ENCODE data around the gene MCU. TPM values are rescaled to one million over a fixed set of nuclear protein-coding genes. Genes with fewer than 3 reads are reported as not detected.
A peak's percentile ranks its signal among the peaks of the same experiment; 100 is the strongest.

The MCU gene
- total and polyA plus RNA-seq, 2 of the 4 experiments (the other 2 are of a cell fraction), result 36.2 to 36.7 TPM

DNA sequence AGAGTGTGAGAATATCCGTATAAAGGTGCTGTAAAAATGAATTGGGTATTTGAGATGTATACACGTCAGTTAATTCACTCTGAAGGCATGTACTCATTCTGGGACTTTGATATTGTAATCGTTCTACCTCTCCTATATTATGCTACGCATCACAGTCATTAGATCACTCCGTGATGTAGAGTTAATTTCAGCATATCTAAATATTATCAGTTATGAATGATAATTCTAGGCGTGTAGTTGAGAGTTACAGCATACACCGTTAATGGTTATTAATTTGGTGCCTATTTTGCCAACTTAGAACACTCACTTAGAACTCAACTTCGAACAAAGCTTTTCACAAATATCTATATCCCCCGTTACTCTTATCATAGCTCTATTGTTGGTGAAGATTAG lies 477 bp upstream of the MCU start:
- H2AK5ac ChIP-seq (ENCODE audit: low read depth, low read length), result no peak overlapping the region
- BruUV-seq (replicated peaks), result no TSS peak

More for the DNA sequence above, 477 bp upstream of the MCU start:
- Histone ChIP-seq H2BK20ac (ENCODE audit: low read depth, low read length) (peak overlapping the region; percentile 48; the same call in 1 of the 2 replicates), H3K36me3 (ENCODE audit: control insufficient read depth, insufficient read depth, low read length) (no peaks in the 10 kb centered on the region), H4K20me1 (ENCODE audit: insufficient read depth, low read length) (peaks cover 28% of the 10 kb centered on the region; the same call in 1 of the 2 replicates), H3K27ac (ENCODE audit: insufficient read depth, low read length) (no peak overlapping the region), H3K4me2 (ENCODE audit: low read depth, low read length) (peak overlapping the region; percentile 90; the same call in 1 of the 2 replicates), H3K56ac (ENCODE audit: extremely low read depth, insufficient read depth, low read length) (no peak overlapping the region), H3K4ac (ENCODE audit: low read depth, low read length) (peak overlapping the region; percentile 45; the same call in 1 of the 2 replicates), H2AK9ac (replicated peaks; ENCODE audit: low read depth, low read length, poor library complexity) (no peak overlapping the region), H4K5ac (ENCODE audit: low read depth, low read length) (no peak overlapping the region), H2AFZ (replicated peaks; ENCODE audit: low read length, poor library complexity) (peak overlapping the region; percentile 64), H3K4me3 (ENCODE audit: insufficient read depth, low read depth, low read length) (peak overlapping the region; percentile 29; the same call in 1 of the 2 replicates), H3K14ac (replicated peaks; ENCODE audit: low read depth, low read length) (no peak overlapping the region), H2BK5ac (ENCODE audit: low read depth, low read length, poor library complexity, severe bottlenecking) (no peak overlapping the region), H2BK15ac (ENCODE audit: low read depth, low read length) (no peak overlapping the region), H2BK120ac (ENCODE audit: low read depth, low read length) (no peak overlapping the region; the same call in 1 of the 2 replicates), H4K8ac (ENCODE audit: low read depth in 2 of 2, low read length in 2 of 2) (no peak overlapping the region), H3K18ac (ENCODE audit: low read depth, low read length) (no peak overlapping the region), H3K23ac (ENCODE audit: low read depth, low read length) (no peak overlapping the region), H3K9me1 (ENCODE audit: insufficient read depth, low read length) (peaks cover under 1% of the 10 kb centered on the region; the same call in 1 of the 2 replicates), H3K9me3 (ENCODE audit: control insufficient read depth, insufficient read depth, low read length) (no peaks in the 10 kb centered on the region), H3K9ac (ENCODE audit: low read depth, low read length) (no peak overlapping the region), H3K27me3 (ENCODE audit: control insufficient read depth, insufficient read depth, low read length) (no peaks in the 10 kb centered on the region), H4K91ac (ENCODE audit: insufficient read depth, low read depth, low read length) (no peak overlapping the region), H3K4me1 (ENCODE audit: control insufficient read depth, insufficient read depth, low read length) (peaks cover 6% of the 10 kb centered on the region; the same call in 1 of the 2 replicates), H3K79me1 (ENCODE audit: low read depth in 1 of 2, low read length in 2 of 2) (peaks cover 19 to 35% of the 10 kb centered on the region in 2 experiments; a peak in 3 of 4 replicates)
- dilution Hi-C loops (cut with HindIII; ENCODE audit: low sequenced_read_pairs, unreplicated experiment), result no loop called here
- in situ Hi-C loops (cut with MboI; ENCODE audit: low sequenced_read_pairs), result loop anchor here (5.0 kb wide), 1 partner anchor 141 kb away; no protein-coding TSS in a partner anchor
- no peak for DNase-seq
- no CpG with 5 or more reads among the region's 9 CpGs for WGBS, 2 experiments (ENCODE audit: extremely low coverage in 2 of 2, insufficient read length in 1 of 2)
- no peak for ATAC-seq (ENCODE audit: low read depth)
- CTCF ChIA-PET, result interaction anchor here (0.5 kb wide), 1 partner anchor 79 kb away, joined by 4 read pairs; no protein-coding TSS in a partner anchor
- POLR2A ChIA-PET (ENCODE audit: unreplicated experiment), result interaction anchor here (0.6 kb wide), 1 partner anchor 144 kb away, joined by 3 read pairs; no protein-coding TSS in a partner anchor
- intact Hi-C loops (cut with micrococcal nuclease), result loop anchor here (5.0 kb wide), 1 partner anchor 314 kb away; no protein-coding TSS in a partner anchor
- TF ChIP-seq MXI1 (IDR thresholded peaks at IDR 0.05; ENCODE audit: borderline replicate concordance, low read depth, low read length), result no peak
- TF ChIP-seq POLR2A (IDR thresholded peaks at IDR 0.05; ENCODE audit: low read depth, low read length), result no peak
- no peak for TF ChIP-seq SMC3 (IDR thresholded peaks at IDR 0.05; ENCODE audit: low read depth, low read length)
- no peak for TF ChIP-seq ELK1 (IDR thresholded peaks at IDR 0.05; ENCODE audit: borderline replicate concordance, low read depth, low read length)
- TF ChIP-seq MAZ (IDR thresholded peaks at IDR 0.05; ENCODE audit: borderline replicate concordance, low read depth, low read length), result no peak
- TF ChIP-seq USF2 (IDR thresholded peaks at IDR 0.05; ENCODE audit: low read depth, low read length), result no peak
- no peak for TF ChIP-seq MAFK (IDR thresholded peaks at IDR 0.05; ENCODE audit: low read depth, low read length)
- no peak for TF ChIP-seq RCOR1 (IDR thresholded peaks at IDR 0.05; ENCODE audit: insufficient replicate concordance, low read length)
- no peak for TF ChIP-seq FOS (IDR thresholded peaks at IDR 0.05; ENCODE audit: low read depth, low read length)
- no peak for TF ChIP-seq CHD1 (IDR thresholded peaks at IDR 0.05; ENCODE audit: low read depth, low read length)
- no peak for TF ChIP-seq NFE2L2 (IDR thresholded peaks at IDR 0.05; ENCODE audit: low read depth, low read length)
- TF ChIP-seq BHLHE40 (IDR thresholded peaks at IDR 0.05; ENCODE audit: low read depth, low read length), result no peak
- no peak for TF ChIP-seq RFX5 (IDR thresholded peaks at IDR 0.05; ENCODE audit: low read depth, low read length)
- no peak for TF ChIP-seq CTCF (conservative IDR thresholded peaks at IDR 0.05; ENCODE audit: low read depth, low read length)

Data from IMR-90 (cell line).